Measurements from ENCODE around the gene PDE6G.

GRCh38 chr17:81612172-81612970, 44.0 kb downstream of the PDE6G start:
- TF ChIP-seq POLR2AphosphoS5 (IDR thresholded peaks at IDR 0.05) = no peak
- TF ChIP-seq CTCF (IDR thresholded peaks at IDR 0.05) = no peak
- no peak for TF ChIP-seq POLR2A (IDR thresholded peaks at IDR 0.05)
- no peak for TF ChIP-seq EP300 (IDR thresholded peaks at IDR 0.05)

All from suprapubic skin (tissue), 4 donors.